AG08395 (cell line): Measurements from ENCODE around the gene CELF4.

Experiments used
- DNase-seq: peaks from one replicate; pipeline ENCODE4 v3.0.0; 2012; ENCODE audit warnings: mixed read lengths, low spot score

The CELF4 gene

GRCh38 chr18:37442477-37442876 is 123.1 kb downstream of the CELF4 start:
- no peak for DNase-seq

DNA sequence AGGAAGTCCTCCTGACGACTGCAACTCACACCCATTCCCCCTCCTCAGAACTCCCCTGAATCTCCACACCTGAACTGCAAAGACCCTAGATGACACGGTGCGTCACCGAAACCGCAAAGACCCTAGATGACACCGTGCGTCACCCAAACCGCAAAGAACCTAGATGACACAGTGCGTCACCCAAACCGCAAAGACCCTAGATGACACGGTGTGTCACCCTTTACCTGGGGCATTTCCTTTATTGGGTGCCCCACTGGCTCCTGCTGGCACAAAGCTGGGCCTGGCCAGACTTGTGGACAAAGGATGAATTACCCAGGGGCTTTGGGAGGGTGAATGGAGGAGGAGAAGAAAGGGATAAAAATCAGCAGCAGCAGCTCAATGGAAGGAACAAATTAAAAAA is 123.8 kb downstream of the CELF4 start:
- DNase-seq, result no peak

- no peak for DNase-seq
Observed at GRCh38 chr18:37440206-37440605, 125.4 kb downstream of the CELF4 start.

DNA sequence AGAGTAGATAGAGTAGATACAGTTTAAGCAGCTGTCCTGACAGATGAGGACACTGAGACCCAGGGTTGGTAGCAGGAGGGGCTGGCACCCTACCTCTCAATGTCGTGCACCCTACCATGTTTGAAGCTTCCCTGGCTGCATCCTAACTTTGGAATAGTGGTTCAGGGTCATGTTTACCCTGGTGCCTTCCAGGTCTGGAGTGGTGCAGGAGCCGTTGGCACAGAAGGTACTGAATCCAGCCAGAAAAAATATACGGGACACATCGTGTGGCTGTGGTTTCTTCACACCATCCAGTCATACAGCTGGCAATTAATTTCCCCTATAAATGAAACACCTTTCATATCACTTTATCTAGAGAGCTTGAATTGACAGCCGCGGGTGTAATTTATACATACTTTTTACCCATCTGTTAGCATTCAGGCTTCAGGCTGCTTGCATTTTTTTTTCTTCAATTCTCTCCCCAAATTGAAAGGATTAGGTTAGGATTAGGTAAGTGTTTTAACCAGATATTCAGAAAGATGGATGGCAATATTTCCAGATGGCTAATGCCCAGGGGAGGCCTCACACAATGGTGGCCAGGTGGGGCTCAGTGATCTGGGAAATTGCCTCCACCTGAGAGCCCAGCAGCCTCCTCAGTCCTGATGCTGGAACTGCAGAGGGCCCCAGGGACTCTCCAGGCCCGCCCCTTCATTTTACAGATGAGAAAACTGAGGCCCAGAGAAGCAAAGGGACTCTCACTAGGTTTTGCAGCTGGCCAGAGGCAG is 127.0 kb downstream of the CELF4 start:
- no peak for DNase-seq

- DNase-seq, result peak; percentile 47
Observed at GRCh38 chr18:37435996-37436395, 129.6 kb downstream of the CELF4 start.

GRCh38 chr18:37435150-37435867 is 130.3 kb downstream of the CELF4 start:
- DNase-seq, result no peak

DNA sequence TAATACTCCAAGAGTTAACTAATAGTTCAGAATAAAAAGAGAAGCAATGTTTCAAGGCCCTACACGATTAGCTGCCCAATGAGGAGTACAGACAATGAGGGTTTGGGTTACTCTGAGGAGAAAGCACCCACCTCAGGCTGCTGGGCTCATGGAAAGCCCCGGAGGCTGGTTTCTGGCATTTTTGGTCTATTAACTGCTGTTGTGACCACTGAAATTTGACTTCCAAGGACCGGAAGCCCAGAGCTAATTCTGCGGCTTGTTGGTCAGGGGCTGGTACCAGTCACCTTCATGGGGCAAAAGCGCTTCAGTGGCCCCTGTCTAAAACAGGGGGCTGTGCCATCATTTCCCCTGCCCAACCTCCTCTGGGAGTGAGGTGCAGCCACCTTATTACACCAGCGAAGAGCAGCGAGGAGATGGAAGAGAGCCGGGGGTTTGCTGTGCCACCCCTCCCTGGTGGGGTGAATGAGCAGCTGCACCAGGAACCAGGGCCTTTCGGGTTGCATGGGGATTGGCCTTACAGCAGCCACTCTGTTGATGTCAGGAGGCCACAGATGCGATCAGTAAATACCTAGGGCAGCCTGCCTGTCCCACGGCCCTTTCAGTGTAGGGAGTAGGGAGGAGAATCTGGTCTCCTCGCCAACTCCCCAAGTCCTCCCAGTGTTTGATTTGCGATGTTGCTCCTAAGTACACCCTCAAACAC is 131.3 kb downstream of the CELF4 start:
- DNase-seq, result no peak

GRCh38 chr18:37432436-37433195 is 133.0 kb downstream of the CELF4 start:
- DNase-seq, result no peak

GRCh38 chr18:37430357-37431076 is 135.1 kb downstream of the CELF4 start:
- DNase-seq, result no peak

DNA sequence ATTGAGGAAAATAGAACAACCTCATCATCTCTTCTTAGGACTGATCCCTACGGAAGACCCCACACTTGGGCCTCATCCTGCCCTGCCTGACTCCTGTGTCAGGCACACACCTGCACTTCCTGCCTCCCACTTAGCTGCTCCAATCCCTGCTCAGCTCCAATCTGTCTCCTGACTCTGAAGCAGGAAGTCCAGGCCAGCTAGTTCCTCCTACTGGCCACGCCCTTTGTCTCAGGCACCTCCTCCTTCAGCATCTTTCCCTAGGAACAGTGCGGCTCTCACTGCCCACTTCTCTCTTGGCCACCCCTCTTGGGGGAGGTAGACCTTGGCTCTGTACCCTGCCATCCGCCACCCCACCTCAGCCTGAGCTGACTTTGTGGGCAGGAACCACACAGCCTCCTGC is 135.8 kb downstream of the CELF4 start:
- no peak for DNase-seq

- no peak for DNase-seq
Observed at GRCh38 chr18:37428288-37428974, 137.2 kb downstream of the CELF4 start.

DNA sequence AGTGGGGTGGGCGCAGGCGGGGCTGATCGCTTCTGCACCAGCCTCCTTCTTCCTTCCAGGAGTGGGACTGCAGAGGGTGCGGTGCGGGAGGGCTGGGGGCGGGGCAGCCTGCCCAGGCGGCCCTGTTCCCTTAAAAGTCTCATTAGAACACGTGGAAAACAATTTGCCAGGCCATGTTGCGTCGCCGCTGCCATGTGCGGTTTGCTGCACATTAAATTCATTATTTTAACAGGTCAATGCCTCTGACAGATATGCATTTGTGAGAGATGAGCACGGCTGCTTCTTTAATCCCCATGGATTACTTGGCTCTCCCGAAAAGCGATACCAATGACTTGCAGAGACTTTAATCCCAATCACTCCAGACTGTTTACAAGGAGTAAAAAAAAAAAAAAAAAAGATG is 139.0 kb downstream of the CELF4 start:
- DNase-seq, result no peak

- DNase-seq, result no peak
Observed at GRCh38 chr18:37425222-37425621, 140.4 kb downstream of the CELF4 start.

GRCh38 chr18:37424507-37424906 is 141.1 kb downstream of the CELF4 start:
- DNase-seq, result no peak

DNA sequence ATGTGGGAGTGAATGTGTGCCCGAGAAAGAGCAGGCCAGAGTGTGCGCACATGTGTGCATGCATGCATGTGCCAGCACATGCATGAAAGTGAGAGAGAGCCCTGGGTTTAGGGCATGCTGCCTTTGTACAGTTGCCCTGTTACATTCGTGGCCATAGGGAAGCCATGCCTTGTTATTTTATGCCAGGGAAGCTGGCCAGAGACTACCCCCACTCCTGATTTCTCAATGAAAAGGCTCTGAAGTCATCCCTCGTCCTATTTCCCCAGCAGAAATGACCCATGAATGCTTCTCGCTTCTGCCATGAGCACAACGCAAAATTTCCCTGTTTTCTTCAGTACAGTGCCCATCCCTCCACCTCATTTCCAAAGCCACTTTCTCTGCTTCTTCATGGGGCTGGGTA is 143.0 kb downstream of the CELF4 start:
- DNase-seq, result no peak

- DNase-seq, result no peak
Observed at GRCh38 chr18:37422116-37422515, 143.5 kb downstream of the CELF4 start.

DNA sequence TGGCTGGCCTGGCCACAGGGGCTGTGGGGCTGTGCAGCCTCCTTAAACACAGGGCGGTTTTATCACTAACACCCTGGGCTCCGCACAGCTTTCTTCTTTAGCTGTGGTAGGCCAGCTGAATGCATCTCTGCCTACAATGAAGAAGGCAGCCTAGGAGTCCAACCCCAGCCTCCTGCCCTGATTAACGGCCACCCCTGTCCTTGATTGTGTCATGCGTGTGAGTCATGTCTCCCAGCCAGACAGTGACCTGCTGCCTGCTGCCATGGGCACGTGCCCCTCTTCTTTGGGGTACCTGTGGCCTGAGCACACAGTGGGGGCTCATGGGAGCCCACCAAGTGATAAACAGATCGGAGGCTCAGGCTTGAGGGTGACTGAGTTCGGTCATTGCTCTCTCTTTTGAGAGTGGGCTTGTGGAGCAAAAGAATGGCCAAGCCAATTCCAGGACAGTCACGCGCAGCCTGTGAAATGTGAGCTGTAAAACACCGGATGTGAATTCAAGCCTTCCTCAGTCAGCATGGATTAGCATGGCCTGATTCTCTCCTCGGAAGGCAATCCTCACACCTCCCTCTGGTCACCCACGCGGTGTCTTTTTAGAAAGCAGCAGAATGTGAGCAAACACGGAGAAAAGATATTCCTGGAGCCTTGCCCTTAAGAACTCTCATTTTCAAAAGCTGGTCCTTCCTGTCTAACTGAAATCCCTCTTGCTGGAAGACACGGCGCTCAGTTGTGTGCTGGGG is 144.1 kb downstream of the CELF4 start:
- no peak for DNase-seq

DNA sequence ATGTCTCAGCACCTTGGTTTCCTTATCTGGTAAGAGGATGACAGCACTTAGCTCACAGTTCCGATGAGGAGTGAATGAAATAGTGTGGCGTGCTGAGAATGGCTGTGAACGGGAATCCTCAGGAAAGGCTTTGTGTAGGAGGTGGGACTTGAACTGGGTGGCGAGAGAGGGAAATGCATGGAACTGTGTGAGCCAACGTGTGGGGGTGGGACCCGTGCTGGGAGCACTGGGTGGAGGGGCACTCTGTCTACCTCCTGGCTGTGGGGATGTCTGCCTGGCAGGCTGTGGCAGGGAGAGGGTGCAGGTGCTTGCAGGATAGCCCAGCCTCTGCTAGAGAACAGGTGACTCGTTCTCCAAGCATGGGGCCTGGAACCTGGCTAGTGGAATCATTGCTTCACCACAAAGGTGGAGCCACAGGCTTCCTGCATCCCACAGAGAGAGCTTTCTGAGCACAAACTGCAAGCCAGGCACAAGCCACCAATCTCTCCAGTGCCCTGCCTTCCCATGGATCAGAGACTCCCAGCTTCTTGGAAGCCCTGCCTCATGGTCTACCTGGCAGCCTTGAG is 145.2 kb downstream of the CELF4 start:
- no peak for DNase-seq

DNA sequence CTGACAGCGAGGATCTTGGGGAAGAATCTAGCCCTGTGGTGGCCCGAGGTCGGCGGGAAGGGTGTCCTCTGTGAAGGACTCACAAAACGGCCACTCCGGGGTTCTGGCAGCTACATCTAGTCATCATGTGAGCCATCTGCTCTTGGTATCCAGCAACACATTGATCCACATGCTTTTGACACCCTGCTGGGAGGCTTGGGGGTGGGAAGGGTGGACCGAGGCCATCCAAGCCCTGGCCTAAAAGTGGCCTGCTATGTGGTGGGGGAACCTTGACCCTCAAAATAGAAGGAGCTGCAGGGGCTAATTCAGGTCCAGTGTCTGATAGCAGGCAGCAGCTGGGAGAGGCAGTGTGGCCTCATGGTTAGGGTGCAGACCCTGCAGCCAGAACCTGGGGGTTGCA is 145.7 kb downstream of the CELF4 start:
- DNase-seq, result no peak

DNA sequence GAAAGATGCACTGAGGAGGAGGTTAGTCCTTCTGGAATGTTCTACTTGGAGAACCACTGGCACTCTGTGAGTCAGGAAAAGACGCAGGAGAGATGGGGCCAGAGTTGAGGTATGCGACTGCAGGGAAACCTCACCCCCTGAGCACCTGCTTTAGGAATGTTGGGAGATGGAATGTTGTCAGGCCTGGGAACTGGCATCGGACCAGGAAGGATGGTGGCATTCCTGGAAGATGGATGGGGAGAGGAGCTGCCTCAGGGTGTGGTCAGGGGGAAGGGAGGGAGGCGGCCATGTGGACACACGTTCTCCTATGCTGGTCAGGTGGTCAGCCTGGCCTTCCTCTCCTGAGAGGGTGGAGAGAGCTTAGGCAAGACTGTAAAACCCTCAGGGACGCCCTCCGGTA is 146.3 kb downstream of the CELF4 start:
- DNase-seq, result peak; percentile 54
